ENCODE results near the gene FUT8.
"Not testable (repeated sequence)": the region's sequence is repeated elsewhere in the genome, so short reads cannot be mapped to it uniquely, and the experiment has no call there.

FUT8 gene

GRCh38 chr14:65456247-65456646 is 43.7 kb downstream of the FUT8 start:
- DNase-seq, result no peak

DNA sequence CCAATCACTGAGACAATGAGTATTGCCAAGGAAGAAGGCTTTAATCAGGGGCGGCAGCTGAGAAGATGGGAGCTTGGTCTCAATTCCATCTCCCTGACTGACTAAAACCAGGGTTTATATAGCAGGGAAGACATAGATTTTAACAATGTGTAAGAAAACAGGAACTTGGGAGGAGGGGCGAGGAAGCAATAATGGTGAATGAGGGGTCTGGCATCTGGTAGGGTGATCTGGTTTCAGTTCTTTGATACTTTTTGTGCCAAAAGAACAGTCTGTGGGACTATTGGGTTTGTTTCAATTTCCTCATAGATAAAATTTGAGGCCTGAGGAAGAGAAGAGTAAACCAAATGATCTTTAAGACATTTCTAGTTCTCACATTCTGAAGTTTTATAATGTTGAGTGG is 49.2 kb downstream of the FUT8 start:
- no peak for DNase-seq

- peak; percentile 79 for DNase-seq
Observed at GRCh38 chr14:65462411-65462810, 49.9 kb downstream of the FUT8 start.

- DNase-seq, result no peak
Observed at GRCh38 chr14:65465584-65465983, 53.1 kb downstream of the FUT8 start.

- DNase-seq, result not testable (repeated sequence)
Observed at GRCh38 chr14:65467926-65468325, 55.4 kb downstream of the FUT8 start.

DNA sequence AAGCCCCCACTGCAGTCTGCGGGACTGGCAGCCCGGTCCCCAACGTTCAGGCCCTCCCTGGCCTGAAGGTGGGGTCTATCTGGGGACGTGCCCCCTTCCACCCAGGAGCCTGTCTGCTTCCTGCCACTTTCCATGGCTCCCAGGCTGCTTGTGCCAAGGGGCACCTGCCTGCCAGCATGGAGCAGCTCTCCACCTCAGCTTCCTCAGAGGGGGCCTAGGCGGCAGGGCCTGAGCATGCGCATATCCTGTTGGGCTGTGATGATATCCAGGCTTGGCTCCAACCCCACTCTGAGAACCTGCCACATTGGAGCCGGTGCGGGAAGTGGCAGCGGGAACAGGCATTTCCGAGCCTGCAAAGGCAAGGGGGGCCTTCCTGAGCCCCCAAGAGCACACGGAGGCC is 57.4 kb downstream of the FUT8 start:
- DNase-seq, result no peak

DNA sequence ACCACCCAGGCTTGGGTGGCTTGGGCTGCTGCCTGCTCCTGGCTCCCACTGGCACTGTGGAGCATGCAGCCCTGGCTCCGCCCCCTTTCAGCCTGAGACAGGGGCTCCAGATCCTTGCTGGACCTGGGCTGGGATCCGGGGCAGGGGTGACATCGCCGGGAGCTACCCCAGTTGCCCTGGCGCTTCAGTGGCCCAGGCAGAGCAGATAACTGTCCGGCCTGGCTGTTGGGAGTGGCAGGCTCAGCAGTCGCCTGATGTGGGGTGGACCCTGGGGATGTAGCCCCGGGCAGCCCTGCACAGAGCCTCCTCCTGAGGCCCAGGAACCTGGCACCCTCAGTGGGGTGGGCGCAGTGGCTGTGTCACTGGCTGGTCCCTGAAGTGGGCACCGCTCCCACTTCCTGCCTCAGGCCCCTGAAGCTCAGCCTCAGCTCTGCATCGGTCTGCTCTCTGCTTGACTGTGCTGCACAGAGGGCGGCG is 57.9 kb downstream of the FUT8 start:
- no peak for DNase-seq

DNA sequence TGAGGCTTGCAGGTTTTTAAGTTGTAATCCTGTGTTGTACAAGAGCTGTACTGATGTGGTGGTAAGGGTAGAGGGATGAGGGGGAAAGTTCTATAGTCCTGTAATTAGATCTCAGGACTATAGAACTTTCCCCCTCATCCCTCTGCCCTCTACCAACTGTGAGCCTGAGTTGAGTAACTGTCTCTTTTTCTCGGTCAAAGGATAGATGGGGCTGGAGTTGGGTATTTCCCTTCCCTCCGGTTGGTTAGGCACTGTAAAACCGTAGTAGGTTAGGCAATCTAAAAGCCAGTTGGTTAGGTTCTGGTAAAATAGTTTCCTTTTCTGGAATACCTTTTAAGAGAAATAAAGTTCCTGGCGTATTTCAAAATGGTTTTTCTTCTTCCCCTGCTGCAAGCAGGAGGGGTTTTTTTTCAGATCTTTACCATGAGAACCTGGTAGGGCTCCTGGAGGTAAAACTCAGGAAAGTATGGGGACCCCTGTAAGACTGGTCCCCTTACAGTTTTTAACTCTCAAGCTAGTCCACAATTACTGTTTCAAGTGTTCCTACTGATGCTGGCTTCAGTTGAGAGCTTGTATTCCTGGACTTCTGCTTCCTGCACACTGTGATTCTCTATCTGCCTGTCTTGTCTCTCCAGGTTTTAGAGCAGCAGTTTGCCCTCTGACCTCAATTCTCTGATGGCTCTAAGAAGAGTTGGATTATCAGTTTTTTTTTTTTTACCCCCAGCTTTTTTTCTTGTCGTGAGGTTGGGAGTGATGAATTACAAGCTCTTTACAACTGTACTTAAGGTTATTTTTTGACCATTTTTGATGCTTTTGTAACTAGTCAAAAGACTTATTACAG is 58.7 kb downstream of the FUT8 start:
- no peak for DNase-seq

GRCh38 chr14:65472189-65472588 is 59.7 kb downstream of the FUT8 start:
- DNase-seq, result no peak

DNA sequence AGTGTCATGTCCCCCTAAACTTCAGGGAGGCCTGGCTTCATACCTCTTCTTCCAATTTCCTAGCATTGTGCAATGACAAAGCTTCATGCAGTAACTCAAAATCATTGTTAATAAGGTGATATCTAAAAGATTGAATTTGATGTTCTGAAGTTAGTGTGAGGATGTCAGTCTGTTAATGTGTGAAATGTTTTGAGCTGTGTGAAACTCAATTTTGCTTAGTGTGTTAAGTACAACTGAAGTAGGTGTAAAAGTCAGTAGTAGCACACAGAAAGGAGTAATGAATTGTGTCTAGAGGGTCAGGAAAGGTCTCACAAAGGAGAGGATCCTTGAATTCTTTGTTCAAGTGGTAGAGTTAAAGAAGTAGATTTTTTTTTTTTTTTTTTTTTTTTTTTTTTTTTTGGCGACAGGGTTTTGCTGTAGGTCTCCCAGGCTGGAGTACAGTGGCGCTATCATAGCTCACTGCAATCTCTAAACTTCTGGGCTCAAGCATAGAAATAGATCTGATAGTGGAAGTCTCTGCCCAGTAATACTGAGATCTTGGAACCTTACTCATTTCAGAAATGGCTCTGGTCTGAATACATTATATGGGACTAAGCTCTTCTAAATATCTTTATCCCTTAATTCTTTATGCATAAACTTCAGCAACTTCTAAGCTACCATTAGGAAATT is 63.9 kb downstream of the FUT8 start:
- DNase-seq, result no peak

DNA sequence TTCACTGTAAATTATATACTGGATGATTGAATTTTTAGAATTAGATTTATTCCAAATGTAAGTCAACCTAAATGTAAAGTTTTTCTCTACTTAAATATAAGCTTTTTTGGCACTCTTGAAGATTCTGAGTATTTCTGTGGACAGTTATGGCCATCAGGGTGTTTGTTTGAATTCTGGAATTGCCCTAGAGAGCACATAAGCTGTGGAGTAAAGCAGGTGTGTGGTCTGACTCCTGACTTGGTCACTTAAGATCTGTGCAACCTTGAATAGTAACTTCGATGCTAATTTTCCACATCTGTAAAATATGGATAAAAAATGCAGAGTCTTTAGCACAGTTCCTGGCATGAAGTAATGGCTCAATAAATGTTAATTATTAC is 64.4 kb downstream of the FUT8 start:
- no peak for DNase-seq

DNA sequence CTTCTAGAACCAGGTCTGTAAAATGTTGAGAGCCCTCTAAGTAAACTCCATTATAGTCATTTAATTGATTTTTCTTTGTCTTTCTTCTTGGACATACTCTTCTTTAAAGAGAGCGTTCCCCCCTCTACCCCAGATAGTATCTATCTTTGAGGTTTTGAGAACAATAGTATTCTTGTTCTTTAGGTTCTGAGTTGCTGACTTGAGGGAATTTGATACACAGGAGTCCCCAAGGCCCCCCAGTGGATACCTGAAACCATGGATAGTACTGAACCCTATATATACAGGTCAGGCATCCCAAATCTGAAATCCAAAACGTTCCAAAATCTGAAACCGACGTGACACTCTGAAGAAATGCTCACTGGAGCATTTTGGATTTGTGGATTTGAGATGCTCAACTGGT is 65.5 kb downstream of the FUT8 start:
- DNase-seq, result no peak

GRCh38 chr14:65478596-65478995 is 66.1 kb downstream of the FUT8 start:
- peak; percentile 90 for DNase-seq

- DNase-seq, result no peak
Observed at GRCh38 chr14:65479386-65479785, 66.9 kb downstream of the FUT8 start.

DNA sequence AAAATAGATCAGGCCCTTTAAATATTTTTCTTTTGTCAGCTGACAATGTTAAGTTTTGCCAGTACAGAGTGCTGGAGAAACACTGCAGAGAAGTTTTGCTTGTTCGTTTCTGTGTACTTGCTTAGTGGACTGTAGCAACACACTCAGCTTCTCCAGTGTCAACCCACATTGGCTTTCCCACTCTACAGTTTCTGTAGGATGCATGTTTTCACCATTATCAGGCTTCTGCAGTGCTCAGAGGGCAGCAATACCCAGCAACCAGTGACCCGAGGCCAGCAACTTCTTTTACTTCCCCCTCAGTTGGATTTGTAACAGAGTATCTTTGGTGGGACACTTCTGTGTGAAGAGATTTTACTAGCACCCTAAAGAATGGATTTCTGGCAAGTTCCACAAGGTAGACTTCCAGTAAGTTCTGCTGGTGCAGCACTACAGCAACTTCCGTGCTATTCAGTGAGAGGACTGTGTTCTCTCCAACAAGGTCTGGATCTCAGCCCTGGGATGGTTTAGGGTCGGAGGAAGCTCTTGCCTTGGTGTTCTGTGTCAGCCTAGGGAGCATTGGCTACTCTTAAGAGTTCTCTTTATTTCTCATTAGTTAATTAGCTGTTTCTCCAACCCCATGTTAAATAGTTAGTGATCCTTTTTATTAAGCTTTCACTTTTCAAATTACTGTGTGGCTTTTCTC is 70.4 kb downstream of the FUT8 start:
- DNase-seq, result peak; percentile 19

GRCh38 chr14:65483647-65484046 is 71.1 kb downstream of the FUT8 start:
- no peak for DNase-seq

- no peak for DNase-seq
Observed at GRCh38 chr14:65485516-65485915, 73.0 kb downstream of the FUT8 start.

- DNase-seq, result no peak
Observed at GRCh38 chr14:65486863-65487262, 74.3 kb downstream of the FUT8 start.

DNA sequence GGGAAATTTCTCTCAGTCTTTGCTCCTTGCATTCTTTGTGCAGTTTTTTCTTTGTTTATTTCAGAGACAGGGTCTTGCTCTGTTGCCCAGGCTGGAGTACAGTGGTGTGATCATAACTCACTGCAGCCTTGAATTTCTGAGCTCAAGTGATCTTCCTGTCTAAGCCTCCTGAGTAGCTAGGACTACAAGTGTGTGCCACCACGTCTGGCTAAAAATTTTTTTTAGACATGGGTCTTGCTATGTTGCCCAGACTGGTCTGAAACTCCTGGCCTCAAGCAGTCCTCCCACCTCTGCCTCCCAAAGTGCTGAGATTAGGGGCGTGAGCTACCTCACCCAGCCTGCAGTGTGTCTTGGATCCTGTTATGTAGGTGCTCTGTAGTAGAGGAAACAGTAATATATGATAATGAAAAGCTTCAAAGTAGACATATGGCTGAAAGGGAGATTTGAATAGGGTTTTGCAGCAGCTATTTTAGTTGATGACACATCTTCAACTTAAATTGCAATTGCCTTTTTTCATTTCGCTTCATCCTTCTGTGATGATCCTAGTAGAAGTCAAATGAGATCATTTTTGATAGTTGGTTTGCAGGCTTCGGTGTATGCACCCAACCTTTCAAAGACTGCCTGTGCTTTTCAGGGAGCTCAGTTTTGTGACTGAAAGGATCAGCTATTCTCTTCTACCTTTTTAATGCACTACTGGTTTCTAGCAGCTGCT is 75.4 kb downstream of the FUT8 start:
- no peak for DNase-seq

DNA sequence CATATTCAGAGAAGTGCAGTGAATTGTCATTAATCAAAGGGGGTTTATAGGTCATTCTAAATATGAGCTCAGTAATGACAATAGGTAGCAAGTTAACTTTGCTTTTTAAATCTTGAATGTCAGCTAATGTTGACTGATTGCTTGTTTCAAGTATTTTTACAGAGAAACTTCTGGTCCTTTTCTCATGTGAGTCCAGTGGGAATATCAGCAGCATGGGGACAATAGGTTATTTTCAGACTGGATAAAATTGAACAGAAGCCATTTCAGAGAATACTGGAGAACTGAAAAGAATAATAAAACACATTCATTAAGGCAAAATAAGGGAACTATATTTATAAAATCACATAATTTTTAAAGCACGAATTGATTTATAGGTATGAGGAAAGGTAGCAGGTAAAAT is 78.7 kb downstream of the FUT8 start:
- DNase-seq, result no peak

GRCh38 chr14:65492266-65492665 is 79.7 kb downstream of the FUT8 start:
- DNase-seq, result no peak

DNA sequence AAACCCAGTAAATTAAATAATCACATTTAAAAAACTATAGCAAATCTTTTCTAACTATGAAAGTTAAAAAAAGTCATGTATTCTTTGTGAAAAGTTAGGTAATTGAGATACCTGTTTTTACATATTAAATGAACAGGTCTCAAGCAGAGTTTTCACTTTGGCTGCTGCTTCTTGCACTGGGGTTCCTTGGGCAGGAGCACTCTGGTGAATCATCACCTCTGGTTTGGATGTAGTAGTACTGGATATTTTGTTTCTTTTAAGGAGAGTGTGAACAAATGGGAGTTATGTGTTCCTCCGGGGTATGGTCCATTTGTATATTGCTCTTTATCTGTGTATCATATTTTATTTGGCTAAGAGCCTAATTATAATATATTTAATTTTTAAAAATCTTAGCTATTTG is 82.7 kb downstream of the FUT8 start:
- DNase-seq, result no peak
